GM18517 (cell line): ENCODE results near the gene SLCO1B3.

Experiments used
- ATAC-seq: cut with Tn5 transposase; IDR thresholded peaks from one replicate; pipeline ENCODE4 v1.9.1; 2021; ENCODE audit warnings: mild to moderate bottlenecking, moderate library complexity; ENCODE audit not compliant: unreplicated experiment

SLCO1B3 gene

DNA sequence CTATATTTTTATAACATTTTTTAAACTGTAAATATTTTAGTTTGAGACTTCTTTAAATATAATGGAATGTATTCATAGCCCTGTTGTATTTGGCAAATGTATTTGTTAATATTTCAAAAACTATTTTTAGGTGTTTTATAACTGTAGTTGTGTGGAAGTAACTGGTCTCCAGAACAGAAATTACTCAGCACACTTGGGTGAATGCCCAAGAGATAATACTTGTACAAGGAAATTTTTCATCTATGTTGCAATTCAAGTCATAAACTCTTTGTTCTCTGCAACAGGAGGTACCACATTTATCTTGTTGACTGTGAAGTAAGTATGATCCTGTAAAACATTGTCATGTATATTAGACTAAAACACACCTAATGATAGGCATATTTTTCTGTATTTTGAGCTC lies 72.8 kb downstream of the SLCO1B3 start:
- ATAC-seq: no peak

DNA sequence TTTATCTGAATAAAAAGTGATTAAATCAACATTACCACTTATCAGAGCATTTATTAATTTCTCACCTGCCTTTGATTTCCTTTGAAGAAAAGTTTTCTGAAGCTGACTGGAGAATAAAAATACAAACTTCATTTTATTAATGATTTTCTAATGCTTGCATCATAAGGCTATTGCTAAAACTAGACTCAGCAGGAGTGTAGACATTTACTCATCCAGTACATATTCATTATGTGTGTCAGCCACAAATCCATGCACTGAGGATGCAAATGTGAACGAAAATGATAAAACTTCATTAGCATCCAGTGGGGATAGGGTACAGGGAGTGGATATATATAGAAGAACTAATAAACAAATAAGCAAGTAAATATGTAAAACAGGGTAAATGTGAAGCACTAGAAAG lies 74.6 kb downstream of the SLCO1B3 start:
- no peak for ATAC-seq

DNA sequence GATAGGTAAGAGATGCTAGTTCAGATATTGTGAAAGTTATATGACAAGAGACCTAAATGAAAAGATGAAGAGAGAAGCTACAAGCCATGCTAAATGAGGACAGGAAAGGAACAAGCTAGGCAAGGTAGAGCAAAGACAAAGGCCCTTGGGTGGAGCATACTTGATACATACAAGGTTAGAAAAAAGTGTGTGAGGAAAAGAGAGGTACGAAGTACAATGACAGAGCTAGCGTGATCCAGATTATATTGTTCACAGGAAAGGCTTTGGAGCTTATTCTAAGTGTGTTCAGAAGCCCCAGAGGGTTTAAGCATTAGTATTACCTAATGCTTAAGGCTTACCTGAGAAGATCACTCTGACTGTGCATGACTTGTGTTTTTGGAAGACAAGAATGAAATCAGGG lies 75.0 kb downstream of the SLCO1B3 start:
- no peak for ATAC-seq

DNA sequence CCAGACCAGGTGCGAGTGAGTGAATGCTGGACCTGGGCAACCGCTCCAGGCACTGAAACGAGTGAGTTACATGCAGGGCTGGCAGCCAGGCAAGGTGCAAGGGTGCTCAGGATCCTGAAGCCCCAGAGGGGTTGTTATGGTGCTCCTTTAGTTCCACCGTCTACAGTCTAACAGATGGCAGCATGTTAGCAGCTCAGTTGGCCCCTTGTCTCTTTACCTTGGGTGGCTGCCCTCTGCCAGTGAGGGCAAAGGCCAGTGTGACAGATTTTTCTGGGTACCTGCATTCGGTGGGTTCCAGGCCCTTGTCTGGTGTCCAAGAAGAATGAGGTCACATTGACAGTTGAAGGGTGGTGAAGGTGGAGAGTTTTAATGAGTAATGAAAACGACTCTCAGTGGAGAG lies 106.8 kb downstream of the SLCO1B3 start:
- no peak for ATAC-seq

DNA sequence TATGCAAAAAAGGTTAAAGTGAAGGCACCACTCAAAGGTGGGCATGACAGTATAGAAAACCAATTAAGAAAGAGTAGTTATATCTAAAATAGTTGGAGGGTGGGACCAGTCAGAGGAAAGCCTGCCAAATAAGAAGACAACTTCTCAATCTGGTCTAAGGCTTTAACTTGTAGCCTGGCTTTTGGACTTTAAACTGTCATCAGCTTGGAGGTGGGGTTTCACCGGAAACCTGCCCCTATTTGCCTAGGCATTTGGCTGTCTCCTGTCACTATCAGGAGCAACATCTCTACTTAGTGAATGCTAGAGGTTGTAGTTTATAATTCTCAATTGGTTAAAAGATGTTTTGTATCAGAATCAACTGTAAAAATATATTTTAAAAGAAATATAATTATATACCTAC lies 107.3 kb downstream of the SLCO1B3 start:
- ATAC-seq: no peak

DNA sequence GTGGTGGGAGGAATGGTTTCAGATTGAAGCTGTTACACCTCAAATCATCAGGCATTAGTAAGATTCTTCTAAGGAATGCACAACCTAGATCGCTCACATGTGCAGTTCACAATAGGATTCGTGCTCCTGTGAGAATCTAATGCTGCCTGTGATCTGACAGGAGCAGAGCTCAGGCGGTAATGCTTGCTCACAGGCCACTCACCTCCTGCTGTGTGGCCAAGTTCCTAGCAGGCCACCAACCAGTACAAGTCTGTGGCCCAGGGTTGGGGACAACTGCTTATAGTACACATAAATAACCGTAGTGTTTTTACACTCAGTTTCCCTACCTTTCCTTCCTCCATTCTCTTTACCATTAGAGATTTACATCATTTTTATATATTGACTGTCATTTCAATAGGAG lies 121.4 kb downstream of the SLCO1B3 start:
- no peak for ATAC-seq

DNA sequence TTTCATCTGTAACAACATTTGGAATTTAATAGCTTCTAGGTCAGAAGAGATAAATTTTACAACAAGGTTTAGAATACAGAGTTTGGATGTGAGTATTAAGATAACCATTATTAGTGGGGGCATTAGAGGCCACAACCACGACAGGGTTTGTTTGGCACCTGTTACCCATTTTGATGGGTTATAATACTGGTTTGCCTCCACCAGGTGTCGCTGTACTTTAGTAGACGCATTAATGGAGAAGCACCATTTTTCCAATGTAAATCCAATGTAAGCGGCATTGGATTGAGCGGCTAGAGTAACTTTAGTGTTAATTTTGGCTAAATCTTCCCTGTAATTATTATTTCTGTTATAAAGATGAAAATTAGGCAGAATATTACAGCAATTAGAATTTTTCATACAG lies 136.2 kb downstream of the SLCO1B3 start:
- ATAC-seq: no peak

DNA sequence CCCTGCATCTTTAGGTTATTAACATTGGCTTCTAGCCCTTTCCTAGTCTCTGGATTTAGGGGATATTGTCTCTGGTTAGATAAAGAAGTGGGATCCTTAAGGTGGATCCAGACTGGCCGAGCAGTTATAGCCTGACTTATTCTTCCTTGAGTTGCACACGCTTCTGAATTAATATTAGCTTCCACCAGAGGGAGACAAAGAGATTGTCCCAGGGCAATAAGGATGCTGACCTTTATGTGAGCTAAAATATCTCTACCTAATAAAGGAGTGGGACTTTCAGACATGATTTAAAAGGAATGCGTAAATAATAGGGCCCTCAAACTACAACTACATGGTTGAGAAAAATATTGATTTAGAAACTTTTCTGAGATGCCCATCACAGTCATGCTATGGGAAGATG lies 139.7 kb downstream of the SLCO1B3 start:
- peak; percentile 83 for ATAC-seq

DNA sequence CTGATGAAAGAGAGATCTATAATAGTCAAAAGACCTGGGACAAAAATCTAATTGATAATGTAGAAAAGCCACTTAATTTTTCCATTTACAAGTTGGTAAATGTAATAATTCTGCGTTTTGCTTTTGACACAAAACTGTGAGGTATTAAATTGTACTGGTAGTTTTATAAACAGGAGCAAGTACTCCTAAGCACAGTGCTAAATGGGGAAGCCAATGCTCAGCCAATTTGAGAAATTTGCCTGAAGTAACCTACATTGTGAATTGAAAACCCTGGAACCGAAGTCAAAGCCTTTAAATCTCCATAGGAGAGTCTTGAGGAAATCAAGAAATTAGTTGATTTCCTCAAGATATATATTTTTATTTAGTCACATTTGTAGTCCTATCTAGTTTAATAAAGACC lies 152.8 kb downstream of the SLCO1B3 start:
- ATAC-seq: no peak

DNA sequence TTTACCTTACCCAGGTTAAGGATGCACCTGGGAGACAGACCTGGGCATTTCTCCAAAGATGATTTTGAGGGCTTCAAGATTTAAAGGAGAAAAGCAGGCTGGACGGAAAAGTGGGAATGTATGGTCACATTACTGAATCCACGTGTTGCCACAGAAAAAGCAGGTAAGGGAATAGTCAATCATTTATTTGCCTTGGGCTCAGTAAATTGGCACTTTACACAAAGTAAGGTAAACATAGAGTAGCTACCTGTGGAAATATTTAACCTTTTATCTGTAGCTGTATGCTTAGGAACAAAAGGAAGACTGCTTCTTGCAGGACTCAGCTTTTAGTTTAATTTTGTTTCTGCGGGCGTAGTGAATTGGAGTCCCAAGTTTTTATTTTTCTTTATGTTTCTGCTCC lies 153.3 kb downstream of the SLCO1B3 start:
- ATAC-seq: no peak
